ENCODE data around the gene OPCML.

Gene OPCML

GRCh38 chr11:132999031-132999430 lies 533.3 kb downstream of the OPCML start:
- no peak for TF ChIP-seq JUND (IDR thresholded peaks at IDR 0.05; ENCODE audit: low read depth)
- no peak for DNase-seq (ENCODE audit: low read depth in 1 of 2, low spot score in 1 of 2)
- in situ Hi-C loops (cut with HindIII; ENCODE audit: low pct_unique_long_range_greater_than_20kb, low sequenced_read_pairs), result no loop called here

- TF ChIP-seq JUND (IDR thresholded peaks at IDR 0.05; ENCODE audit: low read depth), result no peak
- no peak for DNase-seq (ENCODE audit: low read depth in 1 of 2, low spot score in 1 of 2)
- in situ Hi-C loops (cut with HindIII; ENCODE audit: low pct_unique_long_range_greater_than_20kb, low sequenced_read_pairs), result no loop called here
These were observed 534.9 kb downstream of the OPCML start for GRCh38 chr11:132997396-132997795.

DNA sequence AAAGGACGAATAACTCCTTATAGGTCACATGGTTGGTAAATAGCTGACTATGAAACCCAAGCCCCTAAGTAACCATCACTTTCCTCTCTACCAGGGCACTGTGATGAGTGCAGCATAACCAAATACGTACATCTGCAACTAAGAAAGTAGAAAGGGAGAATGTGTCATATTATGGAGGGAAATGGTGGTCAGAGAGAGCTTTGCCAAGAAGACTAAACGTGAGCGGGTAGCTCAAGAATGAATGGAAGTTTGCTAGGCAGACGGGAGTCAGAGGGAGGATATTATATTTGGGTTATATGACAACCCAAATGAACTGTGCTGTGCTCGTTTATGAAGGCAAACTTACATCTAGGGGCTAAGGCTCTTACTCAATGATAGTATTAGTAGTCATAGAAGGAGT lies 537.3 kb downstream of the OPCML start:
- TF ChIP-seq JUND (IDR thresholded peaks at IDR 0.05; ENCODE audit: low read depth), result no peak
- in situ Hi-C loops (cut with HindIII; ENCODE audit: low pct_unique_long_range_greater_than_20kb, low sequenced_read_pairs), result no loop called here
- no peak for DNase-seq (ENCODE audit: low read depth in 1 of 2, low spot score in 1 of 2)

DNA sequence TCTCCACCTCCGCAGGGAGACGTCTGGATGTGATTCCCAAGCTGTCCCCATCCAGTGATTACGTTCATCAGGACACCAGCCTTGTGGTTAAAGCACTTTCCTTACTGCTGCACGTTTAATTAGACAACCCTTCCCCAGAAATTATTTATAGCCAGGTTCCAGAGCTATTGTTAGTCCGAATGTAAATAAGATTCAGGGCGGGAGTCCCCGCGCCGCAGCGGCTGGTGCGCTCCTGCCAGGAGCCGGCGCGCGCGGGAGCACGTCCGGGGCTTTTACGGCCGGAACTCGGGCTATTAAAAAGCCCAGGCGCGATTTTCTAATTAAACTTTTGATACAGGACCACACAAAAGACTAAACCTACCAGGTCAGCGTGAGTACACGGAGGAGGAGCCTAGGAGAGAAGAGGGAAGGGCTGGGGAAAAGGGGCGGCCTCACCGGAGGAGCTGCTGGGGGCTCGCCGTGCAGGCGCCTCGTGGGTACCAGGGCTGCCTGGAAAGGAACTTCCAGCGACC lies 538.3 kb downstream of the OPCML start:
- TF ChIP-seq JUND (IDR thresholded peaks at IDR 0.05; ENCODE audit: low read depth), result no peak
- in situ Hi-C loops (cut with HindIII; ENCODE audit: low pct_unique_long_range_greater_than_20kb, low sequenced_read_pairs), result no loop called here
- no peak for DNase-seq (ENCODE audit: low read depth in 1 of 2, low spot score in 1 of 2)

- TF ChIP-seq JUND (IDR thresholded peaks at IDR 0.05; ENCODE audit: low read depth), result no peak
- DNase-seq (ENCODE audit: low read depth in 1 of 2, low spot score in 1 of 2), result peak in 1 of 2 experiments; percentile 28
- in situ Hi-C loops (cut with HindIII; ENCODE audit: low pct_unique_long_range_greater_than_20kb, low sequenced_read_pairs), result no loop called here
These were observed 539.3 kb downstream of the OPCML start for GRCh38 chr11:132992838-132993631.

GRCh38 chr11:132988411-132988810 lies 543.9 kb downstream of the OPCML start:
- DNase-seq (ENCODE audit: low read depth in 1 of 2, low spot score in 1 of 2), result no peak
- in situ Hi-C loops (cut with HindIII; ENCODE audit: low pct_unique_long_range_greater_than_20kb, low sequenced_read_pairs), result no loop called here
- TF ChIP-seq JUND (IDR thresholded peaks at IDR 0.05; ENCODE audit: low read depth), result no peak

GRCh38 chr11:132987936-132988335 lies 544.4 kb downstream of the OPCML start:
- TF ChIP-seq JUND (IDR thresholded peaks at IDR 0.05; ENCODE audit: low read depth), result no peak
- no peak for DNase-seq (ENCODE audit: low read depth in 1 of 2, low spot score in 1 of 2)
- in situ Hi-C loops (cut with HindIII; ENCODE audit: low pct_unique_long_range_greater_than_20kb, low sequenced_read_pairs), result no loop called here

DNA sequence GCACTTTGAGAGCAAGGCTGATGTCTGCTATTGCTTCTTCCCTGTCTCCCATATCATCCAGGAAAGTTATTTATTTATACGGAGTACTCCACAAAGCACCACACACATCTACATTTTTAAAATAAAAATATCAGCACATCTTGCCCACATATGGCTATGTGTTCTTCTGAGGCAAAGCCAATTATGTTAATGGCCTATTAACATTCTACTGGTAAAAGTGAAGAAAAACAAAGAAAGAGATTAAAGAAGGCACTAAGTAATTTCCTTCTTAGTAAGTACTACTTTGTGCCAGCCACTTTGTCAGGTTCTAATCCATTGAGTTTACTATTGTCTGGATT lies 548.7 kb downstream of the OPCML start:
- TF ChIP-seq JUND (IDR thresholded peaks at IDR 0.05; ENCODE audit: low read depth), result no peak
- in situ Hi-C loops (cut with HindIII; ENCODE audit: low pct_unique_long_range_greater_than_20kb, low sequenced_read_pairs), result no loop called here

DNA sequence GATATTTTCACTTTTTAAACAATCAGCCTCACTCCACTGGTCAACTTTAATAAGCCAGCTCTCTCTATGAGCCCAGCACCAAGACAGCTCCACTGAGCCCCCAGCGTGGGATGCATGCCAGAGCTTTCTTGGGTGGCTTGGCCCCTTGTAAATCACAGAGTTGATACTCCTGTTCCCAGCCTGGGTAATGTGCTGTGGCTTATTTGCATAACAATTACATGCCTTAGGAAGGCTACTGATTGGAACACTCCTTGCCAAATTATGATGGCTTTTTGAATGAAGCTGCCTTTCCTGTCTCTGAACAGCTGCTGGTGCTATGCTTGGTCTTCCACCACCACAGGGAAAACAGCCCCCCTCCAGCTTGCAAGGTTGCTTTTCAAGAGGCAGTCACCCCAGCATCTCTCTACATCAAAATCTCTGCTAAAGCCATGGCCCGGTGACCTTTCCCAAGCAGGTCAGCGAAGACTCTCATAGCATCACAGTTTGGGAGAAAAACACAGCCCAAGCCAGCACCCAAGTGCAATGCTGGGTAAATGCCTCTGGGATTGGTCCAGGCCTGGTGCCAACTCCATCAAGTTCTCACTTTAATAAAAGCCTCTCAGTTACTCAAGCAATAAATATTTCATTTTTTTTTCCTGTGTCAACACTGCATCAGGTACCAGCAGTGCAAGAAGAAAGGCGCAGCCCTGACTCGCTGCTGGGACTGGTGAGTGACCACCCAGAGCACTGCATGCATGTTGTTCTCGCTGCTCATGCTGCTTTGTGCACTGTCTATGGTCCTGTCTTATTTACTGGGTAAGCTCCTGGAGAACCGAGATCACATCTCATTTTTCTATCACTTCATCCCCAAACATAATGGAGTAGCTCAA lies 549.3 kb downstream of the OPCML start:
- in situ Hi-C loops (cut with HindIII; ENCODE audit: low pct_unique_long_range_greater_than_20kb, low sequenced_read_pairs), result no loop called here
- TF ChIP-seq JUND (IDR thresholded peaks at IDR 0.05; ENCODE audit: low read depth), result no peak
- DNase-seq (ENCODE audit: low read depth in 1 of 2, low spot score in 1 of 2), result no peak

More for the DNA sequence above, 548.7 kb downstream of the OPCML start:
- DNase-seq (ENCODE audit: low read depth in 1 of 2, low spot score in 1 of 2), result no peak

- in situ Hi-C loops (cut with HindIII; ENCODE audit: low pct_unique_long_range_greater_than_20kb, low sequenced_read_pairs), result no loop called here
- no peak for DNase-seq (ENCODE audit: low read depth in 1 of 2, low spot score in 1 of 2)
- no peak for TF ChIP-seq JUND (IDR thresholded peaks at IDR 0.05; ENCODE audit: low read depth)
These were observed 551.0 kb downstream of the OPCML start for GRCh38 chr11:132981131-132981956.

- no peak for DNase-seq (ENCODE audit: low read depth in 1 of 2, low spot score in 1 of 2)
- in situ Hi-C loops (cut with HindIII; ENCODE audit: low pct_unique_long_range_greater_than_20kb, low sequenced_read_pairs), result no loop called here
- no peak for TF ChIP-seq JUND (IDR thresholded peaks at IDR 0.05; ENCODE audit: low read depth)
These were observed 551.6 kb downstream of the OPCML start for GRCh38 chr11:132980670-132981069.

- no peak for TF ChIP-seq JUND (IDR thresholded peaks at IDR 0.05; ENCODE audit: low read depth)
- in situ Hi-C loops (cut with HindIII; ENCODE audit: low pct_unique_long_range_greater_than_20kb, low sequenced_read_pairs), result no loop called here
- no peak for DNase-seq (ENCODE audit: low read depth in 1 of 2, low spot score in 1 of 2)
These were observed 554.6 kb downstream of the OPCML start for GRCh38 chr11:132977746-132978145.
